K562 (cell line): ENCODE results near the gene NTN3.

Experiments used
- HDAC2 ChIP-seq: fragments of 450-650 bp; IDR thresholded peaks from 2 replicates; pipeline ENCODE4 v1.6.1; 2016; ENCODE audit warnings: mild to moderate bottlenecking
- MAFK ChIP-seq: IDR thresholded peaks from 2 replicates; pipeline ENCODE4 v1.6.1; 2011; ENCODE audit warnings: low read length, improper control_type of control experiment
- SRSF3 ChIP-seq: fragments of 200-400 bp; formaldehyde crosslinking; IDR thresholded peaks from 2 replicates; pipeline ENCODE4 v1.6.1; 2016; ENCODE audit warnings: mild to moderate bottlenecking, low read length, moderate library complexity; ENCODE audit not compliant: insufficient read depth
- YY1 ChIP-seq, 3 experiments: IDR thresholded peaks; 2 replicates each; pipeline ENCODE4 v1.6.1; 2011; ENCODE audit warnings: low read length in 2 of 3, mild to moderate bottlenecking in 2 of 3, moderate library complexity in 2 of 3, borderline replicate concordance in 1 of 3, control low read depth in 1 of 3, low read depth in 1 of 3; ENCODE audit not compliant: insufficient read depth in 3 of 3, insufficient replicate concordance in 2 of 3, control insufficient read depth in 1 of 3, insufficient read length in 1 of 3; ENCODE audit errors: extremely low read depth in 1 of 3

- TF ChIP-seq YY1 (IDR thresholded peaks at IDR 0.05; ENCODE audit: borderline replicate concordance in 1 of 3, control insufficient read depth in 1 of 3, extremely low read depth in 1 of 3, insufficient read depth in 3 of 3, insufficient read length in 1 of 3, insufficient replicate concordance in 2 of 3, low read depth in 1 of 3, low read length in 2 of 3) (no peak), HDAC2 (no peak), MAFK (no peak), SRSF3 (no peak)
Observed at GRCh38 chr16:2426941-2427361, 44.1 kb upstream of the NTN3 start.
